K562 (cell line): Measurements from ENCODE around the gene TMEM87A. TPM values are rescaled to one million over a fixed set of nuclear protein-coding genes. Genes with fewer than 3 reads are reported as not detected.

ENCODE experiments used
- ATAC-seq: fragments of 200-7000 bp; cut with Tn5 transposase; 3 replicates; pipeline ENCODE4 v1.9.1; 2020; ENCODE audit warnings: moderate library complexity
- BruUV-seq: library from RNA; stranded (reverse); fragments of 400-500 nt; replicated peaks from 2 replicates; lab custom pipeline; 2021; lab: Mats Ljungman, UMichigan
- CTCF ChIA-PET: fragments of 300-600 bp; formaldehyde crosslinking; extraction: SDS; loops from one replicate; lab custom pipeline; 2021; ENCODE audit warnings: low intra/inter-chr PET ratio; lab: Yijun Ruan, JAX
- POLR2A ChIA-PET: fragments of 300-600, 350-650 bp; sonication (Branson Sonifier 250); formaldehyde crosslinking; extraction: SDS; loops from one replicate; lab custom pipeline; 2021; ENCODE audit warnings: antibody characterized with exemption, inconsistent platforms; lab: Yijun Ruan, JAX
- DNase-seq, 4 experiments: peaks; one replicate each; pipeline versions ENCODE4 v3.0.0 to v3.0.0-alpha.2; 2011 to 2018; ENCODE audit warnings: low spot score in 3 of 4, mixed read lengths in 3 of 4; ENCODE audit errors: extremely low read depth in 1 of 4
- FAIRE-seq: peaks from 2 replicates; lab custom pipeline; 2011; peaks lifted over from hg19 to GRCh38; lab: Jason Lieb, UNC
- H2AFZ ChIP-seq: 2 replicates; pipeline ENCODE4 v1.6.0; 2011; ENCODE audit warnings: low read depth, low read length, control low read depth, inconsistent platforms
- H3K27ac ChIP-seq: fragments of 200-600 bp; 3 replicates; pipeline ENCODE4 v1.8.0; 2011; ENCODE audit warnings: low read depth, mild to moderate bottlenecking, control low read depth, inconsistent platforms, low read length, moderate library complexity, mixed read lengths; ENCODE audit errors: extremely low read depth
- H3K27me3 ChIP-seq, 2 experiments: fragments of 300-600 bp in 1 of 2; 2 replicates in 1 of 2; 3 replicates in 1 of 2; pipeline versions ENCODE4 v1.6.0 to v1.8.0; 2011; ENCODE audit warnings: inconsistent platforms in 2 of 2, low read length in 2 of 2, mild to moderate bottlenecking in 1 of 2, mixed read lengths in 1 of 2, moderate library complexity in 1 of 2; ENCODE audit not compliant: control insufficient read depth in 2 of 2, insufficient read depth in 2 of 2
- H3K36me3 ChIP-seq: fragments of 300-600 bp; 3 replicates; pipeline ENCODE4 v1.8.0; 2011; ENCODE audit warnings: mild to moderate bottlenecking, low read length, inconsistent platforms; ENCODE audit not compliant: control insufficient read depth, insufficient read depth
- H3K4me1 ChIP-seq, 2 experiments: fragments of 200-600 bp in 1 of 2; replicated peaks in 1 of 2; 2 replicates in 1 of 2; 3 replicates in 1 of 2; pipeline versions ENCODE4 v1.5.1 to v1.8.0; 2011; ENCODE audit warnings: inconsistent platforms in 2 of 2, low read length in 2 of 2, mild to moderate bottlenecking in 1 of 2, mixed read lengths in 1 of 2, moderate library complexity in 1 of 2; ENCODE audit not compliant: control insufficient read depth in 2 of 2, insufficient read depth in 2 of 2
- H3K4me2 ChIP-seq: 2 replicates; pipeline ENCODE4 v1.6.1; 2011; ENCODE audit warnings: low read length, control low read depth, inconsistent platforms, mixed read lengths; ENCODE audit not compliant: insufficient read depth
- H3K4me3 ChIP-seq: fragments of 200-600 bp; sonication (generic), shearing (Covaris generic); 2 replicates; pipeline ENCODE4 v1.5.1; 2016; ENCODE audit warnings: control low read depth, inconsistent platforms
- H3K79me2 ChIP-seq: fragments of 200-600 bp; 3 replicates; pipeline ENCODE4 v1.8.0; 2011; ENCODE audit warnings: low read length, inconsistent platforms; ENCODE audit not compliant: control insufficient read depth, insufficient read depth
- H3K9ac ChIP-seq, 2 experiments: 2 replicates each; pipeline versions ENCODE4 v1.6.0 to v1.6.1; 2011; ENCODE audit warnings: low read depth in 2 of 2, low read length in 2 of 2, control low read depth in 1 of 2, inconsistent platforms in 1 of 2, mild to moderate bottlenecking in 1 of 2, mixed read lengths in 1 of 2; ENCODE audit not compliant: insufficient read depth in 1 of 2
- H3K9me1 ChIP-seq: one replicate; pipeline ENCODE4 v1.6.0; 2011; ENCODE audit warnings: inconsistent platforms, mild to moderate bottlenecking, low read length, moderate library complexity; ENCODE audit not compliant: control insufficient read depth, insufficient read depth
- H3K9me3 ChIP-seq: replicated peaks from 2 replicates; pipeline ENCODE4 v1.5.1; 2011; ENCODE audit warnings: low read depth, low read length, inconsistent platforms; ENCODE audit not compliant: control insufficient read depth, insufficient read depth
- H4K20me1 ChIP-seq: replicated peaks from 2 replicates; pipeline ENCODE4 v1.6.1; 2011; ENCODE audit warnings: low read length, inconsistent platforms, mixed read lengths; ENCODE audit not compliant: control insufficient read depth, insufficient read depth
- ATF6 ChIP-seq: sonication (generic); formaldehyde crosslinking; IDR thresholded peaks from 2 replicates; pipeline ENCODE4 v1.4.0; 2020; ENCODE audit warnings: mild to moderate bottlenecking, missing genetic modification reagents
- ATF7 ChIP-seq: fragments of 450-650 bp; IDR thresholded peaks from 2 replicates; pipeline ENCODE4 v1.7.1; 2014; ENCODE audit warnings: mild to moderate bottlenecking, moderate library complexity
- CBX5 ChIP-seq: IDR thresholded peaks from 2 replicates; pipeline ENCODE4 v1.6.1; 2014; ENCODE audit warnings: low read depth, borderline replicate concordance
- CREM ChIP-seq: IDR thresholded peaks from 2 replicates; pipeline ENCODE4 v1.6.1; 2014; ENCODE audit warnings: antibody characterized with exemption, low read depth
- DLX4 ChIP-seq: fragments of 250-450 bp; sonication (Bioruptor Pico); IDR thresholded peaks from 2 replicates; pipeline ENCODE4 v1.6.1; 2021; ENCODE audit warnings: mild to moderate bottlenecking
- E2F8 ChIP-seq: fragments of 450-650 bp; IDR thresholded peaks from 2 replicates; pipeline ENCODE4 v1.7.1; 2018; ENCODE audit warnings: mild to moderate bottlenecking, low read depth; ENCODE audit not compliant: partially characterized antibody
- HSF4 ChIP-seq: fragments of 250-450 bp; sonication (Bioruptor Pico); IDR thresholded peaks from 2 replicates; pipeline ENCODE4 v2.1.2; 2022; ENCODE audit warnings: mild to moderate bottlenecking, moderate library complexity, borderline replicate concordance
- JUNB ChIP-seq: fragments of 450-650 bp; formaldehyde crosslinking; conservative IDR thresholded peaks from 2 replicates; pipeline ENCODE4 v1.4.0; 2020; ENCODE audit warnings: mild to moderate bottlenecking
- PRMT5 ChIP-seq: sonication (generic); formaldehyde crosslinking; IDR thresholded peaks from 2 replicates; pipeline ENCODE4 v1.5.0; 2020; ENCODE audit warnings: missing genetic modification reagents
- RERE ChIP-seq: sonication (generic); formaldehyde crosslinking; IDR thresholded peaks from 2 replicates; pipeline ENCODE4 v1.8.0; 2023; ENCODE audit warnings: missing genetic modification reagents, mild to moderate bottlenecking, borderline replicate concordance
- SREBF2 ChIP-seq: sonication (generic); formaldehyde crosslinking; IDR thresholded peaks from 2 replicates; pipeline ENCODE4 v1.4.0; 2020; ENCODE audit warnings: mild to moderate bottlenecking, missing genetic modification reagents
- WGBS: fragments of 100-300 bp; shearing (Covaris generic); methylation state at CpG from one replicate; pipeline ENCODE4 v1.1.6; 2016; ENCODE audit warnings: low coverage, mixed read lengths; ENCODE audit not compliant: insufficient coverage; ENCODE audit errors: missing lambda C conversion rate; 5-methylcytosine and 5-hydroxymethylcytosine counted together
- in situ Hi-C: fragments of 300-500 bp; cut with MboI; formaldehyde crosslinking; loops from 4 replicates; pipeline ENCODE4 v1.15.0; 2018; ENCODE audit warnings: inconsistent platforms, mixed read lengths
- intact Hi-C: fragments of 100-400 bp; cut with micrococcal nuclease; formaldehyde crosslinking; loops from 2 replicates; pipeline ENCODE4 v1.14.2; 2022
- polyA plus RNA-seq, 8 experiments: library from polyadenylated mRNA; depleted of rRNA in 4 of 8; stranded (reverse) in 5 of 8; unstranded in 3 of 8; fragments of >200 nt; fragmentation: Nextera tagmentation in 2 of 8; fragmentation: Illumina TruSeq in 1 of 8; extraction: Ambion mirVana in 2 of 8; extraction: Trizol in 1 of 8; gene quantifications; 2 replicates each; pipeline versions ENCODE4 v1.2.1 to v1.2.3, GENCODE V29; 2011 to 2014; ENCODE audit warnings: inconsistent platforms in 1 of 8, missing spikeins in 1 of 8
- total RNA-seq, 7 experiments: library from RNA; depleted of rRNA in 6 of 7; stranded (reverse); fragments of >200 nt in 6 of 7; fragmentation: Illumina TruSeq in 2 of 7; extraction: Trizol in 2 of 7; gene quantifications; 2 replicates each; pipeline versions ENCODE4 v1.2.1 to v1.2.3, GENCODE V29; 2011 to 2021; ENCODE audit warnings: low replicate concordance in 1 of 7

Gene TMEM87A
- total and polyA plus RNA-seq, 9 of the 15 experiments (the other 6 are each of a cell fraction or from before 2014, with no cell fraction given) = 16.6 to 43.3 (median 29.6) TPM

GRCh38 chr15:42163947-42164550, 109.2 kb downstream of the TMEM87A start:
- POLR2A ChIA-PET = interaction anchor here (0.6 to 1.6 kb wide), 5 partner anchors 8 to 209 kb away, joined by 3 to 7 read pairs (median 3); partner anchors contain the start of gene PLA2G4F
- intact Hi-C loops (no loop called here), in situ Hi-C loops (no loop called here)
- Histone ChIP-seq H3K9me1 (peaks cover 1% of the 10 kb centered on the region), H3K27ac (no peak overlapping the region), H4K20me1 (no peaks in the 10 kb centered on the region), H3K4me2 (no peak overlapping the region), H3K79me2 (no peaks in the 10 kb centered on the region), H3K27me3 (no peaks in the 10 kb centered on the region), H2AFZ (no peak overlapping the region), H3K9ac (no peak overlapping the region), H3K36me3 (peaks cover 88% of the 10 kb centered on the region), H3K4me3 (no peak overlapping the region), H3K9me3 (no peaks in the 10 kb centered on the region), H3K4me1 (peaks cover 0 to 1% of the 10 kb centered on the region in 2 experiments; a peak in 3 of 5 replicates)
- DNase-seq = no peak
- FAIRE-seq = no peak
- CTCF ChIA-PET = no interaction called here
- WGBS = 89% methylated on average over 4 of the region's 4 CpGs
- BruUV-seq = no TSS peak
- ATAC-seq = no peak
- no peak for TF ChIP-seq E2F8
- no peak for TF ChIP-seq ATF7
- TF ChIP-seq JUNB (CRISPR knock-in tag) = no peak
- no peak for TF ChIP-seq SREBF2 (CRISPR knock-in tag)
- TF ChIP-seq ATF6 (CRISPR knock-in tag) = no peak
- no peak for TF ChIP-seq RERE (CRISPR knock-in tag)
- TF ChIP-seq CREM = no peak
- TF ChIP-seq HSF4 = no peak
- TF ChIP-seq CBX5 = no peak
- TF ChIP-seq DLX4 (CRISPR knock-in tag) = no peak
- TF ChIP-seq PRMT5 = no peak
